ENCODE measurements around the gene LYPLAL1. TPM values are rescaled to one million over a fixed set of nuclear protein-coding genes. Genes with fewer than 3 reads are reported as not detected.

LYPLAL1 gene
- total and polyA plus RNA-seq, 9 of the 15 experiments (the other 6 are each of a cell fraction or from before 2014, with no cell fraction given): 14.9 to 179 (median 46.3) TPM

DNA sequence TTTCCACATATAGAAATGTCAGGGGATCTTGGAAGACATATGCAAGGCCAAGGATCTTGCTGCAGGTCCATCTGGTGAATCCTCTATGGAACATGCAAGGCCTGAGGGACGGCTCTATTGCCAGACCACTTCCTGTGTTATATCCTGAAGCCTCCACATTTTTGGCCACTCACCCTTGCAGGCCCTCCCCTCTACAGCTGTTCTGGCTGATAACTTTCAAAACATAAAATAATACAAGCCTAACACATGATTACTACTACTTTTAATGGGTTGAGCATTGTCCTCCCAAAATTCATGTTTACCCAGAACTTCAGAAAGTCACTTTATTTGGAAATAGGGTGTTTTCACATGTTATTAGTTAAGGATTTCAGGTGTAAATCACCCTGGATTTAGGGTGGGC is 18.5 kb upstream of the LYPLAL1 start (continued):
- TF ChIP-seq AFF4 (CRISPR knock-in tag; IDR thresholded peaks at IDR 0.05): no peak
- TF ChIP-seq JUND (IDR thresholded peaks at IDR 0.05; ENCODE audit: borderline replicate concordance, low read depth, low read length): no peak
- TF ChIP-seq JUND (tag; IDR thresholded peaks at IDR 0.05; ENCODE audit: borderline replicate concordance, low read depth, low read length): no peak
- TF ChIP-seq SMAD3 (CRISPR knock-in tag; conservative IDR thresholded peaks at IDR 0.05): no peak
- no peak for TF ChIP-seq POLR3A (IDR thresholded peaks at IDR 0.05; ENCODE audit: borderline replicate concordance, extremely low read depth, insufficient read depth, insufficient read length)
- no peak for TF ChIP-seq FOXK1 (CRISPR knock-in tag; IDR thresholded peaks at IDR 0.05; ENCODE audit: borderline replicate concordance)
- no peak for TF ChIP-seq POLR3G (IDR thresholded peaks at IDR 0.05; ENCODE audit: extremely low read depth, insufficient read length, insufficient replicate concordance)
- TF ChIP-seq TAF7 (tag; IDR thresholded peaks at IDR 0.05): no peak
- no peak for TF ChIP-seq TBL1XR1 (IDR thresholded peaks at IDR 0.05; ENCODE audit: low read length in 2 of 2)
- TF ChIP-seq, protein P1, sequence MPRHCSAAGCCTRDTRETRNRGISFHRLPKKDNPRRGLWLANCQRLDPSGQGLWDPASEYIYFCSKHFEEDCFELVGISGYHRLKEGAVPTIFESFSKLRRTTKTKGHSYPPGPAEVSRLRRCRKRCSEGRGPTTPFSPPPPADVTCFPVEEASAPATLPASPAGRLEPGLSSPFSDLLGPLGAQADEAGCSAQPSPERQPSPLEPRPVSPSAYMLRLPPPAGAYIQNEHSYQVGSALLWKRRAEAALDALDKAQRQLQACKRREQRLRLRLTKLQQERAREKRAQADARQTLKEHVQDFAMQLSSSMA (CRISPR knock-in tag; IDR thresholded peaks at IDR 0.05): no peak
- no peak for TF ChIP-seq ZNF644 (tag; IDR thresholded peaks at IDR 0.05; ENCODE audit: low read depth)
- no peak for TF ChIP-seq THAP12 (CRISPR knock-in tag; IDR thresholded peaks at IDR 0.05)
- no peak for TF ChIP-seq HDAC3 (IDR thresholded peaks at IDR 0.05; ENCODE audit: borderline replicate concordance, partially characterized antibody)
- TF ChIP-seq BACH1 (tag; IDR thresholded peaks at IDR 0.05): no peak; the same call in 1 of the 2 replicates
- no peak for TF ChIP-seq TAF9B (IDR thresholded peaks at IDR 0.05; ENCODE audit: partially characterized antibody)
- TF ChIP-seq ETS1 (conservative IDR thresholded peaks at IDR 0.05; ENCODE audit: control insufficient read depth, low read depth, low read length): no peak
- no peak for TF ChIP-seq MCM5 (IDR thresholded peaks at IDR 0.05; ENCODE audit: low read depth)
- no peak for TF ChIP-seq FOXA3 (CRISPR knock-in tag; conservative IDR thresholded peaks at IDR 0.05 in 1 of 2, IDR thresholded peaks at IDR 0.05 in 1 of 2)
- TF ChIP-seq MEF2A (IDR thresholded peaks at IDR 0.05; ENCODE audit: control insufficient read depth, low read depth, low read length): no peak
- no peak for TF ChIP-seq RB1 (IDR thresholded peaks at IDR 0.05; ENCODE audit: low read depth)
